Stomach (tissue), 19 donors: Measurements from ENCODE around the gene DNAJB2. TPM values are rescaled to one million over a fixed set of nuclear protein-coding genes. Genes with fewer than 3 reads are reported as not detected.

Source experiments
- DNase-seq, 2 donors: peaks; one replicate each; pipeline versions ENCODE4 v3.0.0 to v3.0.0-alpha.2; 2013 to 2019
- H3K27ac ChIP-seq, 5 donors: fragments of 200-600 bp in 4 of 5; sonication (generic) in 4 of 5; one replicate each; pipeline ENCODE4 v1.5.1; 2013 to 2019; ENCODE audit warnings: mild to moderate bottlenecking in 1 of 5, moderate library complexity in 1 of 5
- H3K27me3 ChIP-seq, 3 donors: fragments of 200-600 bp; sonication (generic); one replicate each; pipeline ENCODE4 v1.5.1; 2017 to 2019; ENCODE audit warnings: mixed run types in 1 of 3
- H3K36me3 ChIP-seq, 4 donors: fragments of 200-600 bp; sonication (generic); 1 replicate in 3 of 4; 2 replicates in 1 of 4; pipeline ENCODE4 v1.5.1; 2016 to 2019
- H3K4me1 ChIP-seq, 4 donors: fragments of 200-600 bp; sonication (generic); one replicate each; pipeline ENCODE4 v1.5.1; 2016 to 2019
- H3K4me3 ChIP-seq, 4 donors: fragments of 200-600 bp; sonication (generic) in 3 of 4; one replicate each; pipeline ENCODE4 v1.5.1; 2016 to 2019; ENCODE audit warnings: mild to moderate bottlenecking in 1 of 4
- H3K9me3 ChIP-seq, 4 donors: fragments of 200-600 bp; sonication (generic); one replicate each; pipeline ENCODE4 v1.5.1; 2016 to 2019
- EP300 ChIP-seq: sonication (generic); formaldehyde crosslinking; IDR thresholded peaks from one replicate; pipeline ENCODE4 v1.6.1; 2017; ENCODE audit warnings: antibody characterized with exemption
- POLR2A ChIP-seq, 4 donors: fragments of 450-650 bp; IDR thresholded peaks; one replicate each; pipeline ENCODE4 v1.6.1; 2016; ENCODE audit warnings: antibody characterized with exemption in 4 of 4, control low read depth in 2 of 4, mild to moderate bottlenecking in 1 of 4, moderate library complexity in 1 of 4
- POLR2AphosphoS5 ChIP-seq, 3 donors: sonication (generic); formaldehyde crosslinking; IDR thresholded peaks; one replicate each; pipeline ENCODE4 v1.6.1; 2016; ENCODE audit warnings: antibody characterized with exemption in 3 of 3
- WGBS, 5 donors: extraction: QIAGEN DNeasy Blood & Tissue Kit in 3 of 5; methylation state at CpG; one replicate each; pipeline versions ENCODE4 v1.1.5 to v1.1.7; 2013 to 2018; 5-methylcytosine and 5-hydroxymethylcytosine counted together
- intact Hi-C: fragments of 100-400 bp; cut with DNase I; formaldehyde crosslinking; loops from one replicate; pipeline ENCODE4 v1.15.1; 2023; ENCODE audit warnings: low total_unique reads
- long read RNA-seq, 10 donors: transcript quantifications; one replicate each; lab custom pipeline, GENCODE V29; 2026
- polyA plus RNA-seq, 3 donors: library from polyadenylated mRNA; stranded (reverse); fragments of 200-250 nt; gene quantifications; one replicate each; pipeline ENCODE4 v1.2.3, GENCODE V29; 2013
- total RNA-seq, 5 donors: library from RNA; depleted of rRNA; stranded (reverse); fragments of >200 nt; gene quantifications; one replicate each; pipeline versions ENCODE4 v1.1.0 to v1.2.3, GENCODE V29; 2014 to 2016
- TF ChIP-seq, protein P1 (sequence below), 7 experiments: fragments of 450-650 bp in 4 of 7; fragments of 200-600 bp in 3 of 7; sonication (generic) in 3 of 7; IDR thresholded peaks; one replicate each; pipeline ENCODE4 v1.5.1; 2016 to 2019; ENCODE audit warnings: antibody characterized with exemption in 7 of 7, control low read depth in 2 of 7, mild to moderate bottlenecking in 1 of 7
- donor health status: healthy with polysubstance abuse.
- donor health status: Bipolar disorder and iron deficiency.
- donor health status: healthy.

DNAJB2 gene
- total RNA-seq (10 to 100 TPM; 24.4 to 88.8 (median 47.8) TPM), polyA plus RNA-seq (10 to 100 TPM; 62.5 to 85.8 (median 77.5) TPM)
- long read RNA-seq, donor 1, partial matches to known transcripts, result 0 of 7 reads
- long read RNA-seq, donor 1, other reads (novel, unspliced or antisense), result 0 of 7 reads
- long read RNA-seq, donor 2, transcript DNAJB2-202 (10 exons, 1,946 nt), result major isoform, 6 of 9 reads
- long read RNA-seq, donor 2, partial matches to known transcripts, result 0 of 9 reads
- long read RNA-seq, donor 2, other reads (novel, unspliced or antisense), result 0 of 9 reads
- long read RNA-seq, donor 3, partial matches to known transcripts, result 0 of 4 reads
- long read RNA-seq, donor 3, other reads (novel, unspliced or antisense), result 0 of 4 reads
- long read RNA-seq, donor 4, result 0 reads
- long read RNA-seq, donor 5, partial matches to known transcripts, result 0 of 9 reads
- long read RNA-seq, donor 5, other reads (novel, unspliced or antisense), result 0 of 9 reads
- long read RNA-seq, donor 6, result 0 reads
- long read RNA-seq, donor 7, transcript DNAJB2-202 (10 exons, 1,946 nt), result major isoform, 9 of 11 reads
- long read RNA-seq, donor 7, partial matches to known transcripts, result 0 of 11 reads
- long read RNA-seq, donor 7, other reads (novel, unspliced or antisense), result 0 of 11 reads
- long read RNA-seq, donor 8, partial matches to known transcripts, result 0 of 5 reads
- long read RNA-seq, donor 8, other reads (novel, unspliced or antisense), result 0 of 5 reads
- long read RNA-seq, donor 9, partial matches to known transcripts, result 0 of 5 reads
- long read RNA-seq, donor 9, other reads (novel, unspliced or antisense), result 0 of 5 reads
- long read RNA-seq, donor 10, result 0 reads

GRCh38 chr2:219279151-219279915, at the start of gene DNAJB2:
Gene DNAJB2, plus strand, starts transcription at chr2:219279366. Its CDS starts 468 bp downstream, at chr2:219279834.
- Histone ChIP-seq H3K9me3 (no peaks in the 10 kb centered on the region), H3K27me3 (no peaks in the 10 kb centered on the region), H3K27ac (peak within 1 kb of the TSS; percentile 96 to 100 (median 99)), H3K4me3 (peak within 1 kb of the TSS; percentile 51 to 74 (median 70)), H3K4me1 (peaks cover 22 to 50% (median 33%) of the 10 kb centered on the region in 4 donors), H3K36me3 (peaks cover 29 to 41% (median 39%) of the 10 kb centered on the region in 4 donors)
- 0 to 1% (median 0%) methylated on average over 36 to 65 of the region's 65 CpGs for WGBS, 5 donors
- peak; percentile 96 to 99 (median 98) for TF ChIP-seq POLR2AphosphoS5 (IDR thresholded peaks at IDR 0.05)
- TF ChIP-seq POLR2A (IDR thresholded peaks at IDR 0.05), result peak in 2 of 4 donors; percentile 21 to 72
- TF ChIP-seq EP300, result peak; percentile 51
- TF ChIP-seq, protein P1, sequence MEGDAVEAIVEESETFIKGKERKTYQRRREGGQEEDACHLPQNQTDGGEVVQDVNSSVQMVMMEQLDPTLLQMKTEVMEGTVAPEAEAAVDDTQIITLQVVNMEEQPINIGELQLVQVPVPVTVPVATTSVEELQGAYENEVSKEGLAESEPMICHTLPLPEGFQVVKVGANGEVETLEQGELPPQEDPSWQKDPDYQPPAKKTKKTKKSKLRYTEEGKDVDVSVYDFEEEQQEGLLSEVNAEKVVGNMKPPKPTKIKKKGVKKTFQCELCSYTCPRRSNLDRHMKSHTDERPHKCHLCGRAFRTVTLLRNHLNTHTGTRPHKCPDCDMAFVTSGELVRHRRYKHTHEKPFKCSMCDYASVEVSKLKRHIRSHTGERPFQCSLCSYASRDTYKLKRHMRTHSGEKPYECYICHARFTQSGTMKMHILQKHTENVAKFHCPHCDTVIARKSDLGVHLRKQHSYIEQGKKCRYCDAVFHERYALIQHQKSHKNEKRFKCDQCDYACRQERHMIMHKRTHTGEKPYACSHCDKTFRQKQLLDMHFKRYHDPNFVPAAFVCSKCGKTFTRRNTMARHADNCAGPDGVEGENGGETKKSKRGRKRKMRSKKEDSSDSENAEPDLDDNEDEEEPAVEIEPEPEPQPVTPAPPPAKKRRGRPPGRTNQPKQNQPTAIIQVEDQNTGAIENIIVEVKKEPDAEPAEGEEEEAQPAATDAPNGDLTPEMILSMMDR (IDR thresholded peaks at IDR 0.05), result peak in 1 of 7 experiments; percentile 13
- intact Hi-C loops, result no loop called here
- peak; percentile 99 for DNase-seq

GRCh38 chr2:219230059-219230540, 49.1 kb upstream of the DNAJB2 start:
- intact Hi-C loops, result no loop called here
- Histone ChIP-seq H3K27me3 (no peaks in the 10 kb centered on the region), H3K4me3 (peak overlapping the region; percentile 64 to 82 (median 78)), H3K36me3 (peaks cover 37 to 59% (median 53%) of the 10 kb centered on the region in 4 donors), H3K9me3 (no peaks in the 10 kb centered on the region), H3K27ac (peak overlapping the region; percentile 95 to 98 (median 96)), H3K4me1 (peaks cover 19 to 57% (median 38%) of the 10 kb centered on the region in 4 donors)
- no peak for TF ChIP-seq EP300
- TF ChIP-seq, protein P1 (IDR thresholded peaks at IDR 0.05), result no peak
- TF ChIP-seq POLR2A (IDR thresholded peaks at IDR 0.05), result no peak
- no peak for TF ChIP-seq POLR2AphosphoS5 (IDR thresholded peaks at IDR 0.05)
- DNase-seq, result peak; percentile 73 to 87
- 0 to 1% (median 0%) methylated on average over 20 to 24 of the region's 24 CpGs for WGBS, 5 donors

- Histone ChIP-seq H3K4me1 (peaks cover 6 to 20% (median 19%) of the 10 kb centered on the region in 4 donors), H3K36me3 (peaks cover 67 to 76% (median 75%) of the 10 kb centered on the region in 4 donors), H3K4me3 (no peak overlapping the region), H3K9me3 (no peaks in the 10 kb centered on the region), H3K27ac (no peak overlapping the region), H3K27me3 (no peaks in the 10 kb centered on the region)
- no peak for TF ChIP-seq POLR2A (IDR thresholded peaks at IDR 0.05)
- DNase-seq, result no peak
- intact Hi-C loops, result no loop called here
- WGBS, 5 donors, result 78 to 96% (median 92%) methylated on average over 3 of the region's 3 CpGs
Measured at GRCh38 chr2:219234331-219234730, 44.8 kb upstream of the DNAJB2 start.

- TF ChIP-seq POLR2A (IDR thresholded peaks at IDR 0.05) (no peak), POLR2AphosphoS5 (IDR thresholded peaks at IDR 0.05) (no peak), EP300 (no peak)
- TF ChIP-seq, protein P1 (IDR thresholded peaks at IDR 0.05), result no peak
- Histone ChIP-seq H3K27ac (peak overlapping the region in 1 of 5 donors; percentile 27), H3K4me3 (peak overlapping the region; percentile 4 to 25 (median 21)), H3K4me1 (peaks cover 23 to 40% (median 38%) of the 10 kb centered on the region in 4 donors), H3K36me3 (peaks cover 5 to 37% (median 20%) of the 10 kb centered on the region in 4 donors), H3K9me3 (no peaks in the 10 kb centered on the region), H3K27me3 (no peaks in the 10 kb centered on the region)
- intact Hi-C loops, result no loop called here
- 40 to 53% (median 45%) methylated on average over 24 to 28 of the region's 28 CpGs for WGBS, 5 donors
- peak in 1 of 2 donors; percentile 50 for DNase-seq
Measured at GRCh38 chr2:219243291-219243761, 35.8 kb upstream of the DNAJB2 start.
